Endothelial cell of umbilical vein (primary cell): Measurements from ENCODE around the gene CXCL17.

Source experiments
- CTCF ChIP-seq, 2 donors: IDR thresholded peaks; 1 replicate in 1 of 2; 2 replicates in 1 of 2; pipeline ENCODE4 v1.5.1; 2011; ENCODE audit warnings: low read length in 2 of 2, mild to moderate bottlenecking in 2 of 2, moderate library complexity in 2 of 2, control low read depth in 1 of 2, inconsistent platforms in 1 of 2, low read depth in 1 of 2; ENCODE audit not compliant: insufficient read depth in 1 of 2; ENCODE audit errors: extremely low read depth in 1 of 2
- MAX ChIP-seq: IDR thresholded peaks from 2 replicates; pipeline ENCODE4 v1.6.1; 2011; ENCODE audit not compliant: insufficient read depth, insufficient read length

- TF ChIP-seq CTCF (IDR thresholded peaks at IDR 0.05; ENCODE audit: extremely low read depth in 1 of 2, insufficient read depth in 1 of 2, low read depth in 1 of 2, low read length in 2 of 2) (no peak), MAX (no peak)
Measured at GRCh38 chr19:42402376-42403116, 40.2 kb downstream of the CXCL17 start.
